Measurements from ENCODE around the gene ZMYND8.

Gene ZMYND8

DNA sequence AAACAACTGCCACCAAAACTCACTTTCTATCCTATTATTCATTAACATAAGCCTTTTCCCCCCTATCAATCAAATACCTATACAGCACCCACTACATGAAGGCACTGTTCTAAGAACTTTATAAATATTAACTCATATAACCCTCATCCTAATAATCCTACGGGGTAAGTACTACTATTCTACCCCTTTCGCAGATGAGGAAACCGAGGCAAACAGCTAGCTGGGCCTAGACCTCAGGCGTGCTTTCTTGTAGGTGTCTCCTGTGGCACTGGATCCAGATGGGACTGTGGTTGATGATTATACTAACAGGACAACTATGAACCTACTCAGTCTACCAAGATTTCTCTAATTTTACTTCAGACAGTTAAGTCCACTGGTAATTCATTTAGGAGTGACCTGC, 131.6 kb downstream of the ZMYND8 start:
- CTCF ChIA-PET = interaction anchor here (1.0 to 5.0 kb wide), 2 partner anchors 19 to 48 kb away, joined by 3 to 24 read pairs; no protein-coding TSS in a partner anchor
- H3K4me3 ChIP-seq (ENCODE audit: low read depth, low read length) = no peak overlapping the region
- TF ChIP-seq, protein P1, sequence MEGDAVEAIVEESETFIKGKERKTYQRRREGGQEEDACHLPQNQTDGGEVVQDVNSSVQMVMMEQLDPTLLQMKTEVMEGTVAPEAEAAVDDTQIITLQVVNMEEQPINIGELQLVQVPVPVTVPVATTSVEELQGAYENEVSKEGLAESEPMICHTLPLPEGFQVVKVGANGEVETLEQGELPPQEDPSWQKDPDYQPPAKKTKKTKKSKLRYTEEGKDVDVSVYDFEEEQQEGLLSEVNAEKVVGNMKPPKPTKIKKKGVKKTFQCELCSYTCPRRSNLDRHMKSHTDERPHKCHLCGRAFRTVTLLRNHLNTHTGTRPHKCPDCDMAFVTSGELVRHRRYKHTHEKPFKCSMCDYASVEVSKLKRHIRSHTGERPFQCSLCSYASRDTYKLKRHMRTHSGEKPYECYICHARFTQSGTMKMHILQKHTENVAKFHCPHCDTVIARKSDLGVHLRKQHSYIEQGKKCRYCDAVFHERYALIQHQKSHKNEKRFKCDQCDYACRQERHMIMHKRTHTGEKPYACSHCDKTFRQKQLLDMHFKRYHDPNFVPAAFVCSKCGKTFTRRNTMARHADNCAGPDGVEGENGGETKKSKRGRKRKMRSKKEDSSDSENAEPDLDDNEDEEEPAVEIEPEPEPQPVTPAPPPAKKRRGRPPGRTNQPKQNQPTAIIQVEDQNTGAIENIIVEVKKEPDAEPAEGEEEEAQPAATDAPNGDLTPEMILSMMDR (IDR thresholded peaks at IDR 0.05; ENCODE audit: insufficient read depth, low read length, missing control alignments) = no peak
- POLR2A ChIA-PET = no interaction called here
- no peak for DNase-seq (ENCODE audit: low read depth, low spot score)

DNA sequence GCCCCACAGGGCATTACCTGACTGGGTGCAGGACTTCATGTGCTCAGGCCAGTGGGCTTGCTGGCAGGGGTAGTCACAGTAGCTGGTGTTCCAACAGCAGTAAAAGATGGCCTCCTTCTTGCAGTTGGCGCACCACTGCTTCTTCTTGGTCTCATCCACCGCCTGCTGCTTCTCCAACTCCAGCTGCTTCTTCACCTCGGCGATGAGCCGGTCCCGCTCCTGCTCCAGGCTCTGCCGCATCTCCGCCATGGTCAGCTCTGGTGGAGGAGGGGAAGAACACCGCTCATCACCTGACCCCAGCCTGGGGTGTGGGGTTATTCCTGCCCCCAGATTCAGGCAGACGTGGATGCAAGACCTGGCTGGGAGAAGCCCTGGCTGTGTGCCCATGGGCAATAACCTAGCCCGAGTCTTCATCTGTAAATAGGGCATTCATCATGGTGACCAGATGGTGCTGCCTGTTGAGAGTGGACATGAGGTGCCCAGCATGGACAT, 132.2 kb downstream of the ZMYND8 start:
- POLR2A ChIA-PET = no interaction called here
- DNase-seq (ENCODE audit: low read depth, low spot score) = no peak
- CTCF ChIA-PET = interaction anchor here (1.4 to 5.0 kb wide), 3 partner anchors 18 to 159 kb away, joined by 3 to 25 read pairs (median 24); no protein-coding TSS in a partner anchor
- H3K4me3 ChIP-seq (ENCODE audit: low read depth, low read length) = no peak overlapping the region
- TF ChIP-seq, protein P1 (IDR thresholded peaks at IDR 0.05; ENCODE audit: insufficient read depth, low read length, missing control alignments) = no peak

DNA sequence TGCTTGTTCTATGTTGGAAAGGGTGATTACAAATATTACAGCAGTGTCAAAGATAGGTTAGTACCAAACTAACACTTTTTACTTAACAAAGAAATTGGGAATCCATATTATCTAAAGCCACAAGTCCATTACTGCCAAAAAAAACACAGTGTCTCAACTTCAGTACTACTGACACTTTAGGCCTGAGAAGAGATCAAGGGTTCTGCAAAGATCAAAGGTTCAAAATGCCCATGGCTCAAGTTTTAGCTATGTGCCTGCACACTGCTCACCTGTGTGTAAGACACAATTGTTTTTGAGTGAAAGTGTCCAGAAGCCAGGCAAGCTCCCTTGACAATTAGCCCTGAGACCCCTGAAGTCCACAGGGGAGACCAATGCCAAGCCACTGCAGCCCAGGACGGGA, 132.6 kb downstream of the ZMYND8 start:
- POLR2A ChIA-PET = no interaction called here
- DNase-seq (ENCODE audit: low read depth, low spot score) = no peak
- CTCF ChIA-PET = interaction anchor here (0.5 to 5.0 kb wide), 6 partner anchors 10 to 159 kb away, joined by 3 to 25 read pairs (median 4); no protein-coding TSS in a partner anchor
- TF ChIP-seq, protein P1 (IDR thresholded peaks at IDR 0.05; ENCODE audit: insufficient read depth, low read length, missing control alignments) = no peak
- no peak overlapping the region for H3K4me3 ChIP-seq (ENCODE audit: low read depth, low read length)

DNA sequence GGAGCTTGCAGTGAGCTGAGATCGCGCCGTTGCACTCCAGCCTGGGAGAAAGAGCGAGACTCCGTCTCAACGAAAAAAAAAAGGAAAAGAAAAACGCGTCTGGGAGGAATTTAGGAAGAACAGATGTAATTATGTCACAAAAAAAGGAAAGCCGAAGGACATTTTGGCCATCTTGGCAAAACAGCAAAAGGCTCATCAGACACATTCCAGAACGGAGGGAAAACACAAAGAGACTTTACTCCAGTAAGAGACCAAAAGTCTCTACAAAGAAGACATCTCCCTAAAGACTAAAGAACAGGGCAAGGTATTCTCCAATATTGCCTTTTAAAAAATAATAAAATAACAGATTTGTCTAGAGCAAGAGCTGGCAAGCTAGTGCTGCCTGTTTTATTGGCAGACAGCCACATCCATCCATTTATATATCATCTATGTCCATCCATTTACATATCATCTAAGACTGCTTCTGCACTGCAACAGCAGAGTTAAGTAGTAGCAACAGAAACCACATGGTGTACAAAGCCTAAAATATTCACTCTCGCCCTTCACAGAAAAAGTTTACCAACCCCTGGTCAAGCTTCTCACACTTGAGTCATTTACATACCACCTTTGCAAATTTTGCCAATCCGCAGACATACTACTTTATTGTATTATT, 133.9 kb downstream of the ZMYND8 start:
- TF ChIP-seq, protein P1 (IDR thresholded peaks at IDR 0.05; ENCODE audit: insufficient read depth, low read length, missing control alignments) = no peak
- H3K4me3 ChIP-seq (ENCODE audit: low read depth, low read length) = no peak overlapping the region
- ChIA-PET CTCF (interaction anchor here (1.1 to 5.0 kb wide), 6 partner anchors 10 to 161 kb away, joined by 3 to 25 read pairs (median 4); no protein-coding TSS in a partner anchor), POLR2A (no interaction called here)
- no peak for DNase-seq (ENCODE audit: low read depth, low spot score)

DNA sequence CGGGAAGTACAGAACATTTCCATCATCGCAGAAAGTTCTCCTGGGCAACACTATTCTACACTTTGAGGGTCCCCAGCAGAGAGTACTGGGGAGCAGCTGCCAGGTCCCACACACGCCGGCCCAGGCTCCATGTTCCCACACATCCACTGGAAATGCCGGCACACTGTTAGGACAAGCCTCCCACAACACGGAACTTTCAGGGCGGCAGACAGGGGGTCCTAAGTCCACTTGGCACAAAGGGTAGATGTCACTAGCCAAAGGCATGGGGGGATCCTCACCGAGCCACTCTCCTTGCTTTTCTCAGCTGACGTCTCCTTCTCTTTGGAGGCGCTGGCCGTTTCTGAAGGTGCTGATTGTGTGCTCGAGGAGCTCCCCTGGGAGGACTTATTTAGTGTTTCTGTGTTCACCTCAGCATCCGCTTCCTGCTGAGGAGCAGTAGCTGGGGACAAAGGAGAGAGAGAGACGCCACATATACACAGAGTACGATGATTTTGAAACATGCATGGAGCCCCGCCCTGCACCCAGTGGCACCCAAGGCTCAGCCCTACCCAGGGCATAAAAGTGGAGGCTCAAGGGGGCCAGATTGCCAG, 135.4 kb downstream of the ZMYND8 start:
- CTCF ChIA-PET = interaction anchor here (0.9 to 5.0 kb wide), 6 partner anchors 8 to 162 kb away, joined by 3 to 25 read pairs (median 4); no protein-coding TSS in a partner anchor
- H3K4me3 ChIP-seq (ENCODE audit: low read depth, low read length) = no peak overlapping the region
- POLR2A ChIA-PET = interaction anchor here (0.5 kb wide), 1 partner anchor 323 kb away, joined by 3 read pairs; no protein-coding TSS in a partner anchor
- no peak for DNase-seq (ENCODE audit: low read depth, low spot score)
- TF ChIP-seq, protein P1 (IDR thresholded peaks at IDR 0.05; ENCODE audit: insufficient read depth, low read length, missing control alignments) = no peak

DNA sequence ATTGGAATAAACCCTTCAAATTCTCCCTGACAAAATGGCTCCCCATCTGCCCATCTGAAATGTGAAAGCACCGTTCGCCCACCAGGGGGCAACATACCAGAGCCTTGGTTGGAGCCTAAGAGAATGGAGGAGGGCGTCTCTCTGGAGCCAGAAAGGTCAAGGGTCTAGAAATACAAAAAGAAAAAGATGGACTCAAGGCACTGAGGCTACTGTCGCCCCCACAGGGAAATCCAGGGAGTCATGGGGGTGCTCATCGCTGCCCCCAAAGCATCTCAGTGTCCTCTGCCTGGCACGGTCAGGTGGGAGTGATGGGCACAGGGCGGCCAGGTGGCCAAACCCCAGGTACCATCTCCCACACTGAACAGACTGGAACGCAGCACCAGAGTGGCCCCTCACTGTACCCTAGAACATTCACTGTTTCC, 136.3 kb downstream of the ZMYND8 start:
- TF ChIP-seq, protein P1 (IDR thresholded peaks at IDR 0.05; ENCODE audit: insufficient read depth, low read length, missing control alignments) = peak; percentile 57
- POLR2A ChIA-PET = interaction anchor here (0.5 kb wide), 1 partner anchor 324 kb away, joined by 3 read pairs; no protein-coding TSS in a partner anchor
- H3K4me3 ChIP-seq (ENCODE audit: low read depth, low read length) = no peak overlapping the region
- CTCF ChIA-PET = interaction anchor here (1.3 to 8.2 kb wide), 6 partner anchors 9 to 163 kb away, joined by 3 to 70 read pairs (median 16); no protein-coding TSS in a partner anchor
- DNase-seq (ENCODE audit: low read depth, low spot score) = no peak
